Activated T-helper 1 cell treated with anti-CD3 and anti-CD28 coated beads, Interleukin-12 subunit alpha, Interleukin-12 subunit beta, Interleukin-2, Interleukin-4 antibody, amounts not matched to agents 30 ng/mL and 10 ng/mL and 1 ng/mL, durations not matched to agents 14 hours and 24 hours and 36 hours (primary cell): Measurements from ENCODE around the gene TGFB3. TPM values are rescaled to one million over a fixed set of nuclear protein-coding genes. Genes with fewer than 3 reads are reported as not detected.

ENCODE experiments used
- DNase-seq: peaks from one replicate; pipeline ENCODE4 v3.0.0; 2021; ENCODE audit warnings: low spot score
- H3K27ac Mint-ChIP-seq: one replicate; pipeline ENCODE4 v1.8.0; 2021; ENCODE audit warnings: mild to moderate bottlenecking, mixed read lengths
- H3K27me3 Mint-ChIP-seq: one replicate; pipeline ENCODE4 v1.8.0; 2022; ENCODE audit warnings: mild to moderate bottlenecking, moderate library complexity, mixed read lengths; ENCODE audit not compliant: insufficient read depth
- H3K36me3 Mint-ChIP-seq: one replicate; pipeline ENCODE4 v1.8.0; 2021; ENCODE audit warnings: low read depth, mixed read lengths
- H3K4me1 Mint-ChIP-seq: one replicate; pipeline ENCODE4 v1.8.0; 2021; ENCODE audit warnings: low read depth, mixed read lengths
- H3K4me3 Mint-ChIP-seq: one replicate; pipeline ENCODE4 v1.8.0; 2021; ENCODE audit warnings: mild to moderate bottlenecking, moderate library complexity, mixed read lengths
- H3K9me3 Mint-ChIP-seq: one replicate; pipeline ENCODE4 v1.8.0; 2021; ENCODE audit warnings: mixed read lengths
- intact Hi-C: fragments of 100-400 bp; cut with micrococcal nuclease; formaldehyde crosslinking; loops from one replicate; pipeline ENCODE4 v1.15.1; 2024
- total RNA-seq: library from RNA; stranded (reverse); gene quantifications from 2 replicates; pipeline ENCODE4 v1.2.3, GENCODE V29; 2022

The TGFB3 gene
- total RNA-seq, 1 donor from 2014 or later = 2.2 TPM

GRCh38 chr14:75983019-75983358 lies 1.2 kb upstream of the TGFB3 start:
- H3K27me3 Mint-ChIP-seq = peaks cover 5% of the 10 kb centered on the region
- no peaks in the 10 kb centered on the region for H3K36me3 Mint-ChIP-seq
- H3K4me3 Mint-ChIP-seq = peak overlapping the region; percentile 74
- H3K4me1 Mint-ChIP-seq = peaks cover 52% of the 10 kb centered on the region
- DNase-seq = no peak
- H3K9me3 Mint-ChIP-seq = no peaks in the 10 kb centered on the region
- intact Hi-C loops = loop anchor here (5.0 kb wide), 1 partner anchor 806 kb away; the partner anchor contains the start of gene TMED10
- peak overlapping the region; percentile 48 for H3K27ac Mint-ChIP-seq

- intact Hi-C loops = loop anchor here (1.0 to 5.0 kb wide), 4 partner anchors 76 to 805 kb away; partner anchors contain the start of gene TMED10
- H3K9me3 Mint-ChIP-seq = no peaks in the 10 kb centered on the region
- H3K27ac Mint-ChIP-seq = peak overlapping the region; percentile 85
- peaks cover 5% of the 10 kb centered on the region for H3K27me3 Mint-ChIP-seq
- no peaks in the 10 kb centered on the region for H3K36me3 Mint-ChIP-seq
- peaks cover 52% of the 10 kb centered on the region for H3K4me1 Mint-ChIP-seq
- peak; percentile 75 for DNase-seq
- H3K4me3 Mint-ChIP-seq = peak overlapping the region; percentile 84
Observed at GRCh38 chr14:75982266-75983018, 647 bp upstream of the TGFB3 start.

GRCh38 chr14:75980856-75981255 lies 939 bp downstream of the TGFB3 start:
- H3K27ac Mint-ChIP-seq = no peak overlapping the region
- H3K4me3 Mint-ChIP-seq = peak overlapping the region; percentile 84
- peaks cover 5% of the 10 kb centered on the region for H3K27me3 Mint-ChIP-seq
- no peak for DNase-seq
- peaks cover 40% of the 10 kb centered on the region for H3K4me1 Mint-ChIP-seq
- H3K36me3 Mint-ChIP-seq = no peaks in the 10 kb centered on the region
- no peaks in the 10 kb centered on the region for H3K9me3 Mint-ChIP-seq
- intact Hi-C loops = loop anchor here (1.0 to 5.0 kb wide), 2 partner anchors 404 to 804 kb away; partner anchors contain the start of gene TMED10

GRCh38 chr14:75979648-75980565 lies 1.9 kb downstream of the TGFB3 start:
- Mint-ChIP-seq H3K27me3 (peaks cover 5% of the 10 kb centered on the region), H3K27ac (peak overlapping the region; percentile 52), H3K36me3 (no peaks in the 10 kb centered on the region), H3K9me3 (no peaks in the 10 kb centered on the region), H3K4me3 (no peak overlapping the region), H3K4me1 (peaks cover 40% of the 10 kb centered on the region)
- intact Hi-C loops = loop anchor here (5.0 kb wide), 1 partner anchor 803 kb away; the partner anchor contains the start of gene TMED10
- DNase-seq = no peak

GRCh38 chr14:75979071-75979571 lies 2.7 kb downstream of the TGFB3 start:
- intact Hi-C loops = no loop called here
- Mint-ChIP-seq H3K4me3 (no peak overlapping the region), H3K27me3 (peaks cover 2% of the 10 kb centered on the region), H3K27ac (no peak overlapping the region), H3K9me3 (no peaks in the 10 kb centered on the region), H3K4me1 (peaks cover 40% of the 10 kb centered on the region), H3K36me3 (no peaks in the 10 kb centered on the region)
- DNase-seq = no peak

GRCh38 chr14:75978249-75978731 lies 3.5 kb downstream of the TGFB3 start:
- Mint-ChIP-seq H3K27ac (no peak overlapping the region), H3K4me1 (peaks cover 40% of the 10 kb centered on the region), H3K4me3 (no peak overlapping the region), H3K9me3 (no peaks in the 10 kb centered on the region), H3K36me3 (no peaks in the 10 kb centered on the region), H3K27me3 (peaks cover 2% of the 10 kb centered on the region)
- no peak for DNase-seq
- intact Hi-C loops = no loop called here

GRCh38 chr14:75977582-75977943 lies 4.2 kb downstream of the TGFB3 start:
- H3K9me3 Mint-ChIP-seq = no peaks in the 10 kb centered on the region
- no peak overlapping the region for H3K27ac Mint-ChIP-seq
- no peak for DNase-seq
- intact Hi-C loops = no loop called here
- H3K36me3 Mint-ChIP-seq = no peaks in the 10 kb centered on the region
- peaks cover 36% of the 10 kb centered on the region for H3K4me1 Mint-ChIP-seq
- H3K27me3 Mint-ChIP-seq = no peaks in the 10 kb centered on the region
- H3K4me3 Mint-ChIP-seq = no peak overlapping the region

GRCh38 chr14:75976826-75977581 lies 4.8 kb downstream of the TGFB3 start:
- H3K9me3 Mint-ChIP-seq = no peaks in the 10 kb centered on the region
- intact Hi-C loops = no loop called here
- no peaks in the 10 kb centered on the region for H3K36me3 Mint-ChIP-seq
- H3K27me3 Mint-ChIP-seq = no peaks in the 10 kb centered on the region
- no peak overlapping the region for H3K4me3 Mint-ChIP-seq
- no peak overlapping the region for H3K27ac Mint-ChIP-seq
- no peak for DNase-seq
- H3K4me1 Mint-ChIP-seq = peaks cover 35% of the 10 kb centered on the region

GRCh38 chr14:75972801-75973421 lies 8.9 kb downstream of the TGFB3 start:
- no peaks in the 10 kb centered on the region for H3K9me3 Mint-ChIP-seq
- no peak overlapping the region for H3K27ac Mint-ChIP-seq
- DNase-seq = no peak
- no peak overlapping the region for H3K4me3 Mint-ChIP-seq
- intact Hi-C loops = no loop called here
- no peaks in the 10 kb centered on the region for H3K4me1 Mint-ChIP-seq
- no peaks in the 10 kb centered on the region for H3K27me3 Mint-ChIP-seq
- no peaks in the 10 kb centered on the region for H3K36me3 Mint-ChIP-seq

- Mint-ChIP-seq H3K9me3 (no peaks in the 10 kb centered on the region), H3K36me3 (no peaks in the 10 kb centered on the region), H3K27ac (no peak overlapping the region), H3K4me1 (no peaks in the 10 kb centered on the region), H3K27me3 (no peaks in the 10 kb centered on the region), H3K4me3 (no peak overlapping the region)
- intact Hi-C loops = no loop called here
- no peak for DNase-seq
Observed at GRCh38 chr14:75971509-75971908, 10.3 kb downstream of the TGFB3 start.

GRCh38 chr14:75970989-75971388 lies 10.8 kb downstream of the TGFB3 start:
- no peaks in the 10 kb centered on the region for H3K36me3 Mint-ChIP-seq
- DNase-seq = no peak
- H3K4me1 Mint-ChIP-seq = no peaks in the 10 kb centered on the region
- no peaks in the 10 kb centered on the region for H3K9me3 Mint-ChIP-seq
- H3K27me3 Mint-ChIP-seq = no peaks in the 10 kb centered on the region
- H3K27ac Mint-ChIP-seq = no peak overlapping the region
- no peak overlapping the region for H3K4me3 Mint-ChIP-seq
- intact Hi-C loops = no loop called here

GRCh38 chr14:75969891-75970290 lies 11.9 kb downstream of the TGFB3 start:
- no peaks in the 10 kb centered on the region for H3K9me3 Mint-ChIP-seq
- H3K27me3 Mint-ChIP-seq = no peaks in the 10 kb centered on the region
- H3K4me1 Mint-ChIP-seq = no peaks in the 10 kb centered on the region
- intact Hi-C loops = no loop called here
- no peaks in the 10 kb centered on the region for H3K36me3 Mint-ChIP-seq
- H3K4me3 Mint-ChIP-seq = no peak overlapping the region
- no peak for DNase-seq
- H3K27ac Mint-ChIP-seq = no peak overlapping the region
